Gastrocnemius medialis (tissue), 4 donors: ENCODE results near the gene KLHL8.

Experiments used
- CTCF ChIP-seq, 5 experiments: fragments of 450-650 bp in 3 of 5; fragments of 200-600 bp in 2 of 5; sonication (generic) in 2 of 5; IDR thresholded peaks in 4 of 5; conservative IDR thresholded peaks in 1 of 5; 1 replicate in 4 of 5; 2 replicates in 1 of 5; pipeline ENCODE4 v1.5.1; 2016 to 2019; ENCODE audit warnings: antibody characterized with exemption in 5 of 5, mild to moderate bottlenecking in 3 of 5, moderate library complexity in 3 of 5
- POLR2A ChIP-seq, 2 donors: fragments of 450-650 bp; IDR thresholded peaks; one replicate each; pipeline ENCODE4 v1.6.1; 2017; ENCODE audit warnings: antibody characterized with exemption in 2 of 2, mild to moderate bottlenecking in 2 of 2, moderate library complexity in 2 of 2

- no peak for TF ChIP-seq CTCF (IDR thresholded peaks at IDR 0.05 in 4 of 5, conservative IDR thresholded peaks at IDR 0.05 in 1 of 5)
- TF ChIP-seq POLR2A (IDR thresholded peaks at IDR 0.05): no peak
Observed at GRCh38 chr4:87185146-87185870, 35.1 kb downstream of the KLHL8 start.
